Kidney glomerular epithelial cell (primary cell): Measurements from ENCODE around the gene KIFAP3.
"Not testable (repeated sequence)": the region's sequence is repeated elsewhere in the genome, so short reads cannot be mapped to it uniquely, and the experiment has no call there.

Experiments
- DNase-seq: peaks from one replicate; lab custom pipeline; 2025; lab: John Stamatoyannopoulos, UW

The KIFAP3 gene

GRCh38 chr1:170063109-170063826 lies 11.2 kb downstream of the KIFAP3 start:
- no peak for DNase-seq

DNA sequence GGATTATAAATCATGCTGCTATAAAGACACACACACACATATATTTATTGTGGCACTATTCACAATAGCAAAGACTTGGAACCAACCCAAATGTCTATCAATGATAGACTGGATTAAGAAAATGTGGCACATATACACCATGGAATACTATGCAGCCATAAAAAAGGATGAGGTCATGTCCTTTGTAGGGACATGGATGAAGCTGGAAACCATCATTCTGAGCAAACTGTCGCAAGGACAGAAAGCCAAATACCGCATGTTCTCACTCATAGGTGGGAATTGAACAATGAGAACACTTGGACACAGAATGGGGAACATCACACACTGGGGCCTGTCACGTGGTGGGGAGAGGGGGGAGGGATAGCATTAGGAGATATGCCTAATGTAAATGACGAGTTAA lies 12.8 kb downstream of the KIFAP3 start:
- DNase-seq: not testable (repeated sequence)

- DNase-seq: not testable (repeated sequence)
These were observed 14.4 kb downstream of the KIFAP3 start for GRCh38 chr1:170060015-170060520.

- no peak for DNase-seq
These were observed 25.2 kb downstream of the KIFAP3 start for GRCh38 chr1:170049176-170049800.

DNA sequence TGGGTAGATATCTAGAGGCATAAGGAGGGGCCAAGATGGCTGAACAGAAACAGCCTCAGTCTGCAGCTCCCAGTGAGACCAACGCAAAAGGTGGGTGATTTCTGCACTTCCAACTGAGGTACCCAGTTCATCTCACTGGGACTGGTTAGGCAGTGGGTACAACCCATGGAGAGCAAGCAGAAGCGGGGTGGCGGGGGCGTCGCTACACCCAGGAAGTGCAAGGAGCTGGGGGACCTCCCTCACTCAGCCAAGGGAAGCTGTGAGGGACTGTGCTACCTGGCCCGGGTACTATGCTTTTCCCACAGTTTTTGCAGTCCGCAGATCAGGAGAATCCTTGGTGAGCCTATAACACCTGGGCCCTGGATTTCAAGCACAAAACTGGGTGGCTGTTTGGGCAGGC lies 26.0 kb downstream of the KIFAP3 start:
- no peak for DNase-seq

DNA sequence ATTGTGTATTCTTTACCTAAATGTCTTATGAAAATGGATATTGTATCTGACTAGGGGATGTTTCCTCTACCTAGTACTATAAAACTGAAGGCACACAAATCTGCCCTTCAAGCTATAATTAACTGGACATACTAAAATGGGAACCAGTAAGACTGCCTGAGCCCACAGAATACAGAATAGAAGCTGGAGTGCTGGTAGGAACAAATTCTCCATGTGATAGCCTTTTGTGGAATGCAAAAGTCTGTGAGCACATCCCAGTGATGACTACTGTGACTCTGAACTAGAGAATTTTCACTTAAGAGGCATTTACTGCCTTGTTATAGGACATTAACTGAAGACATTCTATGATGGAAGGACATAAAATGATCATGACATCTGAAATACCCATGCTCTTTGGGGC lies 30.3 kb downstream of the KIFAP3 start:
- no peak for DNase-seq

GRCh38 chr1:170041423-170042192 lies 32.9 kb downstream of the KIFAP3 start:
- no peak for DNase-seq

DNA sequence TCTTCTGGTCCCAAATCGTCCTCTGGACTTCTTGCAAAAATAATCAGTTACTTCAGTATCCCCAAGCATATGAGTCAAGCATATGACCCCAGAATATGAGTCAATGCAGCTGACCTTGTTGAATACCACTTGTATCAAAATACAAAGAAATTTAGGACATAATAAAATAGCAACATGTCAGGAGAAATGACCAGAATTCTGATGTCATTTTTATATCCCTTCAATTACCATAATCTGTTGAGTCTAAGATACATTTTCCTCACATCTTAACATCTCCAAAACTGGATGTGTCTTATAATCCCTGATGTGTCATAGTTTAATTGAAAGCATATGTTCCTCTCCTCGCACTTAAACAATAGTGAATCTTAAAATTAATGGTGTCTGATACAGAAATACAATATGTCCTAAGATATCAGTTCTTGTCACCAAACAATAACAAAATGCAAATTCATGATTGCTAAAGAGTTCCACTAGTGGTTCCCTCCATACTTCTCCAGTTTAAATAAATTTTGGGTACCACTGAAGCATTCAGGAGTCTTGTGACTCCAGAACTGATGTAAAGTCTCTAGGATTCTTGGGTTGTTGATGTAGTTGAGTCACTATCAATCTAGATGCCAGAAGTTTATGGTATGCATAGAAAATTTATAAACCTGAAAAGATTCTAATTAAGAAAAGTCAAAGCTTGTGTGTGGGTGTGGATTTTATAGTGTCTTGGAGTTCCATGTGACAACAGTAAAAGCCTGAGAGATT lies 41.8 kb downstream of the KIFAP3 start:
- DNase-seq: no peak

DNA sequence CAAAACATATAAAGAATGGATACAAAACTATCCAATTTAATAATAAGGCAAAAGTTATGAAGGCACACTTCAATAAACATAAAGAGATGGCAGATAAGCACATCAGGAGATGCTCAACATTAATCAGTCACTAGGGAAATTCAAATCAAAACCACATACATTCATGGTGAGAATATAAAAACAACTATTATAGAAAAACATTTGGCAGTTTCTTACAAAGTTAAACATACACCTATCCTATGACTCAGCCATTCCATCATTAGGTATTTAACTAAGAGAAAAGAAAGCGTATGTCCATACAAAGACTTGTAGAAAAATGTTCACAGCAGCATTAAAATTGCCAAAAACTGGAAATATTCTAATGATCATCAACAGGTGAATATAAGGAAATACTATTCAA lies 44.3 kb downstream of the KIFAP3 start:
- DNase-seq: peak; percentile 6

DNA sequence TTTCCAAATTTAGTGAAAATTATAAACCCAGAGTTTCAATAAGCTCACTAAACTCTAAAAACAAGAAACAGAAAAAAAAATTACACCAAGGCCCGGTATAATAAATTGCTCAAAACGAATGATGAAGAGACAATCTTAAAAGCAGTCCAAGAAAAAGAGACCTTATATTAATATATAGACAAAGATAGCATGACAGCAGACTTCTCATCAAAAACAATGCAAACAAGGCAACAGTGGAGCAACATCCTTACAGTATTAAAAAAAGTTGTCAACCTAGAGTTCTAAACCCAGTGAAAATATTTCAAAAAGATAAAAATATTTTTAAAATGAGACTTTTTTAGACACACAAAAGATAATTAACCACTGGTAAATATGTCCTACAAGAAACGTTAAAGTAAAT lies 46.7 kb downstream of the KIFAP3 start:
- no peak for DNase-seq

- no peak for DNase-seq
These were observed 53.6 kb downstream of the KIFAP3 start for GRCh38 chr1:170020859-170021258.

GRCh38 chr1:170017478-170017877 lies 57.0 kb downstream of the KIFAP3 start:
- DNase-seq: no peak

- DNase-seq: no peak
These were observed 61.6 kb downstream of the KIFAP3 start for GRCh38 chr1:170012920-170013319.

- DNase-seq: no peak
These were observed 64.1 kb downstream of the KIFAP3 start for GRCh38 chr1:170010443-170010842.

DNA sequence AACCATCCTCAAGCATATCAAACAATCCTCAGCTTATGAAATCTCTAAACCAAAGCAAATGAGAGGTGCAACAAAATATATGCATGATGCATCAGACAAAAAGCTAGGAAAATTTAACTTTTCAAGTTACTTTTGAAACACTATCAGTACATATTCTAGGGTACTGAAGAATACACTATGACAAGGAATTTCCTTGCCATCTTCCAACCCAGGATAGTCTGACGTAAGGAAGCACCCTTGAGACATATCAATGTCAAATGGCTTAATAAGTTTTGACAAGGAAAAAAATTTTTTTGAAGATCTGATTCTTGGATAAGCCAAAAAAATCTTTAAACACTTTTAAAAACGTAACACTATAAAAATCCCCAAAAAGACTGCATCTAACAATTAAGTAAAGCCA lies 64.9 kb downstream of the KIFAP3 start:
- DNase-seq: no peak

- not testable (repeated sequence) for DNase-seq
These were observed 65.8 kb downstream of the KIFAP3 start for GRCh38 chr1:170008745-170009144.

DNA sequence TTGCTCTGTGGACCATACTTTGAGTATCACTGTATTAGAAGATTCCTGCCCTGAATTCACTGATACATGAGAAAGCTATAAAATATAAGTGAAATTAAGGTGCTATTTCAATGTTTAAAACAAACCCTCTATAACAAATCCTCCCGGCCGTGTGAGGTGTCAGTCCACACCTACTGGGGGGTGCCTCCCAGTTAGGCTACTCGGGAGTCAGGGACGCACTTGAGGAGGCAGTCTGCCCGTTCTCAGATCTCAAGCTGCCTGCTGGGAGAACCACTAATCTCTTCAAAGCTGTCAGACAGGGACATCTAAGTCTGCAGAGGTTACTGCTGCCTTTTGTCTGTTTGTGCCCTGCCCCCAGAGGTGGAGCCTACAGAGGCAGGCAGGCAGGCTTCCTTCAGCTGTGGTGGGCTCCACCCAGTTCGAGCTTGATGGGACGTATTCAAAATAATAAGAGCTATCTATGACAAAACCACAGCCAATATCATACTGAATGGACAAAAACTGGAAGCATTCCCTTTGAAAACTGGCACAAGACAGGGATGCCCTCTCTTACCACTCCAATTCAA lies 71.1 kb downstream of the KIFAP3 start:
- DNase-seq: not testable (repeated sequence)

GRCh38 chr1:170001266-170001665 lies 73.2 kb downstream of the KIFAP3 start:
- DNase-seq: no peak

DNA sequence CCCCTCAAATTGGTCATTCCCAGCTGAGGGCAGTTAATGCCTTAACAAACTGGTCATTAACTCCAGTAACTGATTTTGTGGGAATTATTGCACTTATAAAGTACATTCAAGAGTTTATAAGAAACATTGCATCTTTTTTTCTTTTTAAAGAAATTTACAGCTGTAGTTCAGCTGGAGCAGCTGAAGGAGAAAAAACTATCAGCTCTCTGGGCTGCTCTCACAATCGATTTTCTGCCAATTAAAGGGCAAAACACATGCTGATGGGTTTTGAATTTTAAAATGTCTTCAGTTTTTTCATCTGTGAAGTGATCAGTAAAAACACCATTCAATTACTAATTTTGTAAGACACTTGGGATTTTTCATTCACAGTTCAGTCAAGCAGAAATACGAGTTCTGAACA lies 74.7 kb downstream of the KIFAP3 start:
- no peak for DNase-seq

GRCh38 chr1:169999331-169999741 lies 75.2 kb downstream of the KIFAP3 start:
- DNase-seq: peak; percentile 22

DNA sequence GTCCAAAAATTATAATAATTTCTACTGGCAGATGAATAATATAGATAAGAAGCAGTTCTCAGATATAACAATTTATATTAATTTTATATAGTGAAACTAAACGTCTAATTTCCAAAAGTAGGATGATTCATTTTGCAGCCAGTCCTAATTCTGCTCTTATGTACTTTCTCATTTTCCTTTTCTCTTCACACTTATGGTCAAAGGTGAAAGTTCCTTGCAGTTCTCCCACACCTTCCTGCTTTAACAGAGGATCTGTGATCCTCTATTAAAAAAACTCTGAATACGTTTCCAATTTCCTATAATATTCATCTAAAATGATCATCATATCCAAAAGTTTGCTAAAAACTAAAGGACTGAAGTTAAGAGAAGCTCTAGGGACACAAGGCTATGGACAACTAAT lies 78.5 kb downstream of the KIFAP3 start:
- no peak for DNase-seq

DNA sequence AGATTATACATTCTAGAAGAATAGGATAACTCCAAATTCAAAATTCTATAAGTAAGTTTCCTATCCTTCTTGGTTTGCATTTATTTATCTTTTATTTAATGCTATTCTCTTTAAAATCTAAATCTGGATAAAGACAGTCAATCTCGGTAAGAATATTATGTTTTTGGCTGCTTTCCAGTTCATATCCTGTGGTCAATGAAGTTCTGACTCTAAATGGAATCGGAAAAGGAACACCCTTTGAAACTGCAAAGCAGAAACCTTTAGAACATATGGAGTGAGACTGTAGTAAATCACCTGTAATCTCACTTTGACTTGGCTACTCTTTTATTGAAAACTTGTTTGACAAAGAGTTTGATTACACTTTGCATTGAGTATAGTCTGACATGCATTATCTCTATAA lies 85.2 kb downstream of the KIFAP3 start:
- no peak for DNase-seq
